GM12878 (cell line): ENCODE results near the gene VPS18.

ENCODE experiments used
- BMI1 ChIP-seq: fragments of 450-650 bp; IDR thresholded peaks from 2 replicates; pipeline ENCODE4 v1.6.1; 2016; ENCODE audit warnings: mild to moderate bottlenecking, moderate library complexity, borderline replicate concordance
- CBX3 ChIP-seq: fragments of 200-600 bp; sonication (generic); IDR thresholded peaks from 2 replicates; pipeline ENCODE4 v1.6.1; 2016; ENCODE audit warnings: low read depth, borderline replicate concordance
- CEBPB ChIP-seq, 2 experiments: fragments of 150-350 bp in 1 of 2; IDR thresholded peaks; 2 replicates each; pipeline ENCODE4 v1.6.1; 2012 to 2014; ENCODE audit warnings: low read depth in 2 of 2, low read length in 2 of 2, borderline replicate concordance in 1 of 2, inconsistent platforms in 1 of 2
- CHD1 ChIP-seq: IDR thresholded peaks from 2 replicates; pipeline ENCODE4 v1.6.1; 2012; ENCODE audit warnings: low read depth, low read length, improper control_type of control experiment
- EGR1 ChIP-seq, 2 experiments: IDR thresholded peaks; 1 replicate in 1 of 2; 2 replicates in 1 of 2; pipeline ENCODE4 v1.6.1; 2011 to 2012; ENCODE audit warnings: low read depth in 2 of 2, low read length in 2 of 2, borderline replicate concordance in 1 of 2, mild to moderate bottlenecking in 1 of 2, moderate library complexity in 1 of 2
- JUND ChIP-seq: IDR thresholded peaks from 2 replicates; pipeline ENCODE4 v1.6.1; 2012; ENCODE audit warnings: low read depth, mild to moderate bottlenecking, low read length, improper control_type of control experiment, moderate library complexity
- NFYB ChIP-seq: IDR thresholded peaks from 2 replicates; pipeline ENCODE4 v1.6.1; 2011; ENCODE audit warnings: low read depth, mild to moderate bottlenecking, low read length, improper control_type of control experiment, moderate library complexity; ENCODE audit not compliant: insufficient read depth
- POLR2A ChIP-seq: IDR thresholded peaks from 2 replicates; pipeline ENCODE4 v1.6.1; 2011; ENCODE audit warnings: low read depth, mild to moderate bottlenecking, low read length
- POLR2AphosphoS5 ChIP-seq: IDR thresholded peaks from 2 replicates; pipeline ENCODE4 v1.6.1; 2011; ENCODE audit warnings: mild to moderate bottlenecking, low read length, inconsistent platforms
- SIN3A ChIP-seq: IDR thresholded peaks from 2 replicates; pipeline ENCODE4 v1.6.1; 2012; ENCODE audit warnings: low read depth, low read length, improper control_type of control experiment
- SIX5 ChIP-seq: IDR thresholded peaks from 2 replicates; pipeline ENCODE4 v1.6.1; 2011; ENCODE audit warnings: mild to moderate bottlenecking, low read depth, low read length, moderate library complexity; ENCODE audit not compliant: severe bottlenecking
- TF ChIP-seq, protein P1 (sequence below), 3 experiments: IDR thresholded peaks in 2 of 3; conservative IDR thresholded peaks in 1 of 3; 2 replicates each; pipeline ENCODE4 v1.5.1; 2011; ENCODE audit warnings: low read depth in 3 of 3, low read length in 3 of 3, mild to moderate bottlenecking in 3 of 3, control low read depth in 2 of 3, moderate library complexity in 2 of 3, inconsistent platforms in 1 of 3, mixed read lengths in 1 of 3; ENCODE audit not compliant: control insufficient read depth in 2 of 3, insufficient read depth in 1 of 3; ENCODE audit errors: extremely low read depth in 1 of 3

DNA sequence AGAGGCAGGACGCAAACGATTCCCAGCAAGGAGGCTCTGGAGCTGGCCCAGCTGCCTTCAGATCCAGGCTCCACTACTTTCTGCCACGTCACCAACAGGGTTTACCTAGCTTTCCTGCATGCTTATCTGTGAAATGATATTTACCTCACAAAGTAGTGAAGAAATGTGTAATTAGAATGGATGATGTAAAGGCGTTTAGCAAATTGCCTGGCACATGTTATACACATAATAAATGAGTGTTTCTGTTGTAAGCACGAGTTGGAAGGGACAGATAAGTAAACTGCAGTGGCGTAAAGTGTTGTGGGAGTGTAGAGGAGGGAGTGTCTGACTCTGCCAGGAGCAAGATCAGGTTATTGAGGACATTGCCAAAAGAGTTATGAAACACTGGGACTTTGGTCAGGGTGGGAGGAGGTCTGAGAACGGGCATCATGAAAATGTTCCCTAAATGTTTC lies 55.5 kb downstream of the VPS18 start:
- TF ChIP-seq CBX3 (no peak), JUND (no peak), BMI1 (no peak), NFYB (no peak), POLR2A (no peak), EGR1 (IDR thresholded peaks at IDR 0.05; ENCODE audit: borderline replicate concordance in 1 of 2, low read depth in 2 of 2, low read length in 2 of 2) (no peak), SIN3A (no peak), POLR2AphosphoS5 (no peak), SIX5 (no peak), CHD1 (no peak), CEBPB (IDR thresholded peaks at IDR 0.05; ENCODE audit: borderline replicate concordance in 1 of 2, low read depth in 2 of 2, low read length in 2 of 2) (no peak)
- TF ChIP-seq, protein P1, sequence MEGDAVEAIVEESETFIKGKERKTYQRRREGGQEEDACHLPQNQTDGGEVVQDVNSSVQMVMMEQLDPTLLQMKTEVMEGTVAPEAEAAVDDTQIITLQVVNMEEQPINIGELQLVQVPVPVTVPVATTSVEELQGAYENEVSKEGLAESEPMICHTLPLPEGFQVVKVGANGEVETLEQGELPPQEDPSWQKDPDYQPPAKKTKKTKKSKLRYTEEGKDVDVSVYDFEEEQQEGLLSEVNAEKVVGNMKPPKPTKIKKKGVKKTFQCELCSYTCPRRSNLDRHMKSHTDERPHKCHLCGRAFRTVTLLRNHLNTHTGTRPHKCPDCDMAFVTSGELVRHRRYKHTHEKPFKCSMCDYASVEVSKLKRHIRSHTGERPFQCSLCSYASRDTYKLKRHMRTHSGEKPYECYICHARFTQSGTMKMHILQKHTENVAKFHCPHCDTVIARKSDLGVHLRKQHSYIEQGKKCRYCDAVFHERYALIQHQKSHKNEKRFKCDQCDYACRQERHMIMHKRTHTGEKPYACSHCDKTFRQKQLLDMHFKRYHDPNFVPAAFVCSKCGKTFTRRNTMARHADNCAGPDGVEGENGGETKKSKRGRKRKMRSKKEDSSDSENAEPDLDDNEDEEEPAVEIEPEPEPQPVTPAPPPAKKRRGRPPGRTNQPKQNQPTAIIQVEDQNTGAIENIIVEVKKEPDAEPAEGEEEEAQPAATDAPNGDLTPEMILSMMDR (IDR thresholded peaks at IDR 0.05 in 2 of 3, conservative IDR thresholded peaks at IDR 0.05 in 1 of 3; ENCODE audit: control insufficient read depth in 2 of 3, extremely low read depth in 1 of 3, insufficient read depth in 1 of 3, low read depth in 3 of 3, low read length in 3 of 3), result no peak
